HG02763 (cell line): ENCODE data around the gene FOSL2.
"Not testable (repeated sequence)": the region's sequence is repeated elsewhere in the genome, so short reads cannot be mapped to it uniquely, and the experiment has no call there.

ENCODE experiments used
- ATAC-seq: cut with Tn5 transposase; IDR thresholded peaks from one replicate; pipeline ENCODE4 v1.9.1; 2021; ENCODE audit warnings: mild to moderate bottlenecking, moderate library complexity; ENCODE audit not compliant: unreplicated experiment

The FOSL2 gene

GRCh38 chr2:28371728-28372127, 20.9 kb upstream of the FOSL2 start:
- ATAC-seq: not testable (repeated sequence)

GRCh38 chr2:28373854-28374253, 18.8 kb upstream of the FOSL2 start:
- no peak for ATAC-seq

GRCh38 chr2:28374331-28374730, 18.3 kb upstream of the FOSL2 start:
- no peak for ATAC-seq

- no peak for ATAC-seq
Observed at GRCh38 chr2:28375236-28375635, 17.4 kb upstream of the FOSL2 start.

- no peak for ATAC-seq
Observed at GRCh38 chr2:28375742-28376631, 16.7 kb upstream of the FOSL2 start.

GRCh38 chr2:28377195-28377816, 15.4 kb upstream of the FOSL2 start:
- no peak for ATAC-seq

- ATAC-seq: no peak
Observed at GRCh38 chr2:28377984-28378678, 14.5 kb upstream of the FOSL2 start.

GRCh38 chr2:28378679-28379584, 13.7 kb upstream of the FOSL2 start:
- ATAC-seq: no peak

- ATAC-seq: no peak
Observed at GRCh38 chr2:28380219-28380618, 12.4 kb upstream of the FOSL2 start.

- no peak for ATAC-seq
Observed at GRCh38 chr2:28381225-28382180, 11.2 kb upstream of the FOSL2 start.

GRCh38 chr2:28382755-28383154, 9.9 kb upstream of the FOSL2 start:
- ATAC-seq: no peak

- no peak for ATAC-seq
Observed at GRCh38 chr2:28387082-28387960, 5.3 kb upstream of the FOSL2 start.

GRCh38 chr2:28389399-28390240, 3.0 kb upstream of the FOSL2 start:
- no peak for ATAC-seq

GRCh38 chr2:28390241-28390745, 2.4 kb upstream of the FOSL2 start:
- ATAC-seq: peak; percentile 20

- ATAC-seq: no peak
Observed at GRCh38 chr2:28390746-28391563, 1.7 kb upstream of the FOSL2 start.

- peak; percentile 23 for ATAC-seq
Observed at GRCh38 chr2:28391564-28392296, 928 bp upstream of the FOSL2 start.
